ENCODE results near the gene DYNC2LI1. TPM values are rescaled to one million over a fixed set of nuclear protein-coding genes. Genes with fewer than 3 reads are reported as not detected.
A peak's percentile ranks its signal among the peaks of the same experiment; 100 is the strongest.

DYNC2LI1 gene
- total and polyA plus RNA-seq, 8 donors = 3.8 to 22.7 (median 9.3) TPM

DNA sequence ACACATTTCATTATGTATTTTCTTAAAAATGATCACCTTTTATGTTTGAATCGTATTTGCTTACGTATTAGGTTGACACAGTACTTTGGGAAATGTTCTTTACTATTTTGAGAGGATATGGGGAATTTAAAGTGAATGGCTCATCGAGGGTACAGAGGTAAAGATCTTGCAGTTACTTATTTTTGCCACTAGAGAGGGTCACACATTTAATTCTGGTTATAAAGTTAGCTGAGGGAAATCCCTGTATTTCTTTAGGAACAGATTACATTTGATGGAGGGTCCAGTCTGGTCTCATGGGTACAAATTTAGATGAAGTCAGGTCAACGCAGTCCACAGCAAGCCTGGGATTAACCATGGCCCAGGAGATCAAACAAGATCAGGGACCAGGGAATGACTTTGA is 24.5 kb downstream of the DYNC2LI1 start:
- H3K4me1 ChIP-seq = peaks cover 0 to 3% (median 0%) of the 10 kb centered on the region in 3 donors
- TF ChIP-seq, protein P1, sequence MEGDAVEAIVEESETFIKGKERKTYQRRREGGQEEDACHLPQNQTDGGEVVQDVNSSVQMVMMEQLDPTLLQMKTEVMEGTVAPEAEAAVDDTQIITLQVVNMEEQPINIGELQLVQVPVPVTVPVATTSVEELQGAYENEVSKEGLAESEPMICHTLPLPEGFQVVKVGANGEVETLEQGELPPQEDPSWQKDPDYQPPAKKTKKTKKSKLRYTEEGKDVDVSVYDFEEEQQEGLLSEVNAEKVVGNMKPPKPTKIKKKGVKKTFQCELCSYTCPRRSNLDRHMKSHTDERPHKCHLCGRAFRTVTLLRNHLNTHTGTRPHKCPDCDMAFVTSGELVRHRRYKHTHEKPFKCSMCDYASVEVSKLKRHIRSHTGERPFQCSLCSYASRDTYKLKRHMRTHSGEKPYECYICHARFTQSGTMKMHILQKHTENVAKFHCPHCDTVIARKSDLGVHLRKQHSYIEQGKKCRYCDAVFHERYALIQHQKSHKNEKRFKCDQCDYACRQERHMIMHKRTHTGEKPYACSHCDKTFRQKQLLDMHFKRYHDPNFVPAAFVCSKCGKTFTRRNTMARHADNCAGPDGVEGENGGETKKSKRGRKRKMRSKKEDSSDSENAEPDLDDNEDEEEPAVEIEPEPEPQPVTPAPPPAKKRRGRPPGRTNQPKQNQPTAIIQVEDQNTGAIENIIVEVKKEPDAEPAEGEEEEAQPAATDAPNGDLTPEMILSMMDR (IDR thresholded peaks at IDR 0.05) = peak in 1 of 4 donors; percentile 9
- no peaks in the 10 kb centered on the region for H3K36me3 ChIP-seq
- no peak for FAIRE-seq
- WGBS, 2 donors = 77 to 84% methylated on average over 4 of the region's 4 CpGs
- no peak overlapping the region for H3K27ac ChIP-seq
- H3K4me3 ChIP-seq = no peak overlapping the region
- no peaks in the 10 kb centered on the region for H3K9me3 ChIP-seq
- no peak for ATAC-seq
- intact Hi-C loops (cut with DNase I) = no loop called here
- H3K27me3 ChIP-seq = no peaks in the 10 kb centered on the region
- DNase-seq = no peak

DNA sequence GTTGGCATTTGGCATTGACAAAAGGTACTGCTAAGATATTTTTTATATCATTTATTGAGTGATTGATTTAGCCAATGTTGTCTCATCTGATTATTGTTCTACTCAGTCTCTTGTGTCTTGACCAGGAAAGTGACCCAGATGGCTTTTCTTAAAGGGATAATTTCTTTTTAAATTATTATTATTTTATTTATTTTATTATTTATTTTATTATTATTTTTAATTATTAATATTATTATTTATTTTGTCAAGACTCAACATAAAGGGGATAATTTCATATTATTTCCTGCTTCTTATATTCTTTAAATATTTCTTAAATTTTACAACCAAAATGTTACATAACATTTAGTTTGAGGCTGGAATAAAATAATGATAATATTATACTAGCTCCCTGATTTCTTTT is 27.1 kb downstream of the DYNC2LI1 start:
- no peak for ATAC-seq
- peaks cover 0 to 4% (median 3%) of the 10 kb centered on the region in 3 donors for H3K4me1 ChIP-seq
- intact Hi-C loops (cut with DNase I) = no loop called here
- H3K4me3 ChIP-seq = no peak overlapping the region
- peak; percentile 85 for FAIRE-seq
- no peaks in the 10 kb centered on the region for H3K27me3 ChIP-seq
- no peak for DNase-seq
- TF ChIP-seq, protein P1 (IDR thresholded peaks at IDR 0.05) = no peak
- H3K27ac ChIP-seq = no peak overlapping the region
- no peaks in the 10 kb centered on the region for H3K9me3 ChIP-seq
- no peaks in the 10 kb centered on the region for H3K36me3 ChIP-seq

DNA sequence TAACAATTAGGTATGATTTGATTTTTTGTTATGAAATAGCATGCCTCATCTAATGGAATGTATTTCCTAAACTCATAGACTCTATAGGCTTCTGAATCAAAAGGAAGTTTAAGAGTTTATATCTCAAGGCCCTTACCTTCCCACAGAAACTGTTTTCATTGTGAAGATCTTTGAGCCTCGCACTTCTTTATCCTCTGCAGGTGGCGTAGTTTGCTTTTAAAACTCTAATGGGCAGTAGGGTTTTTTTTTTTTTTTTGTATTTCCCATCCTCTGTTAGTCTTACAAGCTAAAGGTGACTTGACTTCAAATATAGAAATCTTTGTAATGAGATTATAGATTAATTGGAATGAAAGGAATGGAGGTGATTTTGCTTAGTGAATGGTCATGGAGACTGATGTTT is 28.3 kb downstream of the DYNC2LI1 start:
- Histone ChIP-seq H3K9me3 (no peaks in the 10 kb centered on the region), H3K36me3 (no peaks in the 10 kb centered on the region), H3K27ac (no peak overlapping the region), H3K4me1 (peaks cover 0 to 12% (median 11%) of the 10 kb centered on the region in 3 donors), H3K4me3 (no peak overlapping the region), H3K27me3 (no peaks in the 10 kb centered on the region)
- intact Hi-C loops (cut with DNase I) = no loop called here
- no peak for FAIRE-seq
- 95 to 100% methylated on average over 2 of the region's 2 CpGs for WGBS, 2 donors
- no peak for DNase-seq
- ATAC-seq = no peak
- TF ChIP-seq, protein P1 (IDR thresholded peaks at IDR 0.05) = no peak

DNA sequence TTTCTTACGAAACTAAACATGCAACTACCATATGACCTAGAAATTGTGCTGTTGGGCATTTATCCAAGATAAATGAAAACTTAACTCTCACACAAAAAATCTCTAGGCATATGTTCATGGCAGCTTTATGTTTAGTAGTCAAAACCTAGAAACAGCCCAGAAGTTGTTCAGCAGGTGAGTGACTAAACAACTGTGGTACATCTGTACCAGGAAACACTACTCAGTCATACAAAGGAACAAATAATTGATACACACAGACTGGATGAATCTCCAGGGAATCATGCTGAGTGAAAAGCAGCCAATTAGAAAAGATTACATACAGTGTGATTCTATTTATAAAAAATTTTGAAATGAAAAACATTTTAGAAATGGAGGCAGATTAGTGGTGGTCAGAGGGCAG is 29.3 kb downstream of the DYNC2LI1 start:
- FAIRE-seq (no peak), ATAC-seq (no peak), DNase-seq (no peak)
- TF ChIP-seq, protein P1 (IDR thresholded peaks at IDR 0.05) = no peak
- intact Hi-C loops (cut with DNase I) = no loop called here
- Histone ChIP-seq H3K36me3 (no peaks in the 10 kb centered on the region), H3K4me1 (peaks cover 0 to 13% (median 11%) of the 10 kb centered on the region in 3 donors), H3K4me3 (no peak overlapping the region), H3K27me3 (no peaks in the 10 kb centered on the region), H3K9me3 (no peaks in the 10 kb centered on the region), H3K27ac (no peak overlapping the region)
- WGBS, 2 donors = 47 to 60% methylated on average over 1 of the region's 1 CpG

DNA sequence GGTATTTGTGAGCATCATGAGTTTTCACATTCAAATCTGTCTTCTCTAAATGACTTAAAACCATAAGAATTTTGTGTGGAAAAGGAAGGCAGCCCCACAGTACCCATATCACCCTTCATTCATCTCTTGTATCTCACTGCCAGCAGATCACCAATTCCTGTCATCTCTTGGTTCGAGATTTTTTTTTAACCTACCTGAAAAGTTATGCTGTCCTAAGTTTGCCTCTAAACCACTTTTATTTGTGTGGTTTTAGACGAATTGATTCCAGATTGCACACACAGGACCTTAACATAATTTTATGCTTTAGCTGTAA is 32.8 kb downstream of the DYNC2LI1 start:
- Histone ChIP-seq H3K27ac (no peak overlapping the region), H3K36me3 (no peaks in the 10 kb centered on the region), H3K4me1 (peaks cover 0 to 16% (median 11%) of the 10 kb centered on the region in 3 donors), H3K4me3 (no peak overlapping the region), H3K9me3 (no peaks in the 10 kb centered on the region), H3K27me3 (no peaks in the 10 kb centered on the region)
- DNase-seq (no peak), ATAC-seq (peak in 2 of 4 donors; percentile 36 to 38), FAIRE-seq (no peak)
- TF ChIP-seq, protein P1 (IDR thresholded peaks at IDR 0.05) = no peak
- WGBS, 2 donors = 31% methylated on average over 2 of the region's 2 CpGs
- intact Hi-C loops (cut with DNase I) = no loop called here
